Endodermal cell (in vitro differentiated cells): ENCODE measurements around the gene STXBP3. TPM values are rescaled to one million over a fixed set of nuclear protein-coding genes. Genes with fewer than 3 reads are reported as not detected.

ENCODE experiments used
- DNase-seq: peaks from one replicate; pipeline ENCODE4 v3.0.0-alpha.2; 2017
- H3K27ac ChIP-seq: 2 replicates; pipeline ENCODE4 v1.5.1; 2013; ENCODE audit warnings: mild to moderate bottlenecking, low read depth, low read length, moderate library complexity
- H3K27me3 ChIP-seq: 2 replicates; pipeline ENCODE4 v1.6.1; 2013; ENCODE audit warnings: mild to moderate bottlenecking, low read length, moderate library complexity; ENCODE audit not compliant: insufficient read depth, control insufficient read depth, poor library complexity, severe bottlenecking
- H3K36me3 ChIP-seq: 2 replicates; pipeline ENCODE4 v1.7.0; 2013; ENCODE audit warnings: mild to moderate bottlenecking, low read length, moderate library complexity; ENCODE audit not compliant: control insufficient read depth, insufficient read depth
- H3K4me1 ChIP-seq: one replicate; pipeline ENCODE4 v1.7.0; 2013; ENCODE audit warnings: low read length; ENCODE audit not compliant: control insufficient read depth, insufficient read depth
- H3K4me3 ChIP-seq: 2 replicates; pipeline ENCODE4 v1.5.1; 2013; ENCODE audit warnings: mild to moderate bottlenecking, low read length, moderate library complexity
- H3K9ac ChIP-seq: 2 replicates; pipeline ENCODE4 v1.6.1; 2013; ENCODE audit warnings: mild to moderate bottlenecking, low read length, moderate library complexity; ENCODE audit not compliant: poor library complexity, severe bottlenecking; ENCODE audit errors: extremely low read depth
- H3K9me3 ChIP-seq: 2 replicates; pipeline ENCODE4 v1.6.1; 2013; ENCODE audit warnings: mild to moderate bottlenecking, low read length, moderate library complexity; ENCODE audit not compliant: control insufficient read depth
- H3K27ac Mint-ChIP-seq: 2 replicates; pipeline ENCODE4 v1.8.0; 2020; ENCODE audit warnings: mixed read lengths
- H3K27me3 Mint-ChIP-seq: 2 replicates; pipeline ENCODE4 v1.8.0; 2021; ENCODE audit warnings: mild to moderate bottlenecking, mixed read lengths; ENCODE audit not compliant: insufficient read depth
- H3K36me3 Mint-ChIP-seq: 2 replicates; pipeline ENCODE4 v1.8.0; 2020; ENCODE audit warnings: low read depth, mixed read lengths
- H3K4me1 Mint-ChIP-seq: 2 replicates; pipeline ENCODE4 v1.8.0; 2020; ENCODE audit warnings: mixed read lengths
- H3K4me3 Mint-ChIP-seq: 2 replicates; pipeline ENCODE4 v1.8.0; 2020; ENCODE audit warnings: mild to moderate bottlenecking, moderate library complexity, mixed read lengths
- H3K9me3 Mint-ChIP-seq: 2 replicates; pipeline ENCODE4 v1.8.0; 2020; ENCODE audit warnings: mild to moderate bottlenecking, mixed read lengths
- WGBS, 2 experiments: methylation state at CpG; one replicate each; pipeline versions ENCODE4 v1.1.5 to v1.1.7; 2013; ENCODE audit warnings: missing lambda C conversion rate in 2 of 2, mixed read lengths in 1 of 2; ENCODE audit not compliant: insufficient coverage in 1 of 2, insufficient read length in 1 of 2; 5-methylcytosine and 5-hydroxymethylcytosine counted together
- total RNA-seq, 2 donors: library from RNA; stranded (reverse); fragmentation: NEBNext Ultra II Directional in 1 of 2; extraction: Animal tissue kit (Norgen Biotek cat#: 25700) in 1 of 2; gene quantifications; 2 replicates in 1 of 2; 3 replicates in 1 of 2; pipeline ENCODE4 v1.2.1, GENCODE V29; 2021
- TF ChIP-seq, protein P1 (sequence below): fragments of 200-600 bp; sonication (generic); conservative IDR thresholded peaks from 2 replicates; pipeline ENCODE4 v1.5.0; 2021; ENCODE audit warnings: antibody characterized with exemption, mild to moderate bottlenecking

Gene STXBP3
- total RNA-seq, 2 donors from 2014 or later = 37.4 to 38.5 TPM

DNA sequence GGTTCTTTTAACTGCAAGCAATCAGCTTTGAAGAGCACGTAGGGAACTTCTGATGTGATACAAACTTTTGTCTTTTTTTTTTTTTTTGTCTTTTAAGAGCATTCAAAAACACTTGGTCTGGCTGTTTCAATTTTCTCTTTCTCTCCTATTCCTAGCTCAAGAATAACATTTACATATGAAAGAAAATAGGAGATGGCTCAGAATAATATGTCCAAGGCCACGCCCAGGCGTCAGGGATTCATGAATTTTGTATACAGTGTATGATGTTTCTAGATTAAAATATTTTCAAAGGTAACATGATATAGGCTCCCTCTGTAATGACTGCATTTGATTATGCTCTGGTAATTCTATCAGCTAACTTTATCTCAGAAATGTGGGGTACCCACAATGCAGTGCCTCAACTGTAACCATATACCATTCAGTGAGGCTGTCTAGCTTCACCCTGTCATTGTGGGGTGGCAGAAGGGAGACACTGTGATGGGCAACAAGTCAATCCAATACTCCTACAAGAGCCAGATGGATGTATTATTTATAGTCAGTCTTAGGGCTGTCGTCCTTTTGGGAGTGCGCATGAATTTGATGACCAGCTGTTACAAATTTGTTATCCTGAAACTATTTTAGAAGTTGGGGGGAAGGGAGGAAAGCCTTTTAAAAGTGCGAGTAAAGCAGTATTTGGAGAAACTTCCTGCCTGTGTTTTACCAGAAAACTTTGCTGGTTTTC, 111.9 kb downstream of the STXBP3 start:
- no peak overlapping the region for H3K4me3 ChIP-seq
- H3K9me3 ChIP-seq = no peaks in the 10 kb centered on the region
- Mint-ChIP-seq H3K36me3 (no peaks in the 10 kb centered on the region), H3K4me1 (peaks cover 22% of the 10 kb centered on the region), H3K27ac (no peak overlapping the region), H3K4me3 (no peak overlapping the region), H3K27me3 (no peaks in the 10 kb centered on the region), H3K9me3 (no peaks in the 10 kb centered on the region)
- 92 to 100% methylated on average over 5 to 6 of the region's 6 CpGs for WGBS, 2 experiments
- H3K27me3 ChIP-seq = no peaks in the 10 kb centered on the region
- no peak overlapping the region for H3K27ac ChIP-seq
- no peak overlapping the region for H3K9ac ChIP-seq
- TF ChIP-seq, protein P1, sequence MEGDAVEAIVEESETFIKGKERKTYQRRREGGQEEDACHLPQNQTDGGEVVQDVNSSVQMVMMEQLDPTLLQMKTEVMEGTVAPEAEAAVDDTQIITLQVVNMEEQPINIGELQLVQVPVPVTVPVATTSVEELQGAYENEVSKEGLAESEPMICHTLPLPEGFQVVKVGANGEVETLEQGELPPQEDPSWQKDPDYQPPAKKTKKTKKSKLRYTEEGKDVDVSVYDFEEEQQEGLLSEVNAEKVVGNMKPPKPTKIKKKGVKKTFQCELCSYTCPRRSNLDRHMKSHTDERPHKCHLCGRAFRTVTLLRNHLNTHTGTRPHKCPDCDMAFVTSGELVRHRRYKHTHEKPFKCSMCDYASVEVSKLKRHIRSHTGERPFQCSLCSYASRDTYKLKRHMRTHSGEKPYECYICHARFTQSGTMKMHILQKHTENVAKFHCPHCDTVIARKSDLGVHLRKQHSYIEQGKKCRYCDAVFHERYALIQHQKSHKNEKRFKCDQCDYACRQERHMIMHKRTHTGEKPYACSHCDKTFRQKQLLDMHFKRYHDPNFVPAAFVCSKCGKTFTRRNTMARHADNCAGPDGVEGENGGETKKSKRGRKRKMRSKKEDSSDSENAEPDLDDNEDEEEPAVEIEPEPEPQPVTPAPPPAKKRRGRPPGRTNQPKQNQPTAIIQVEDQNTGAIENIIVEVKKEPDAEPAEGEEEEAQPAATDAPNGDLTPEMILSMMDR = no peak
- DNase-seq = no peak
- H3K4me1 ChIP-seq = no peaks in the 10 kb centered on the region
- no peaks in the 10 kb centered on the region for H3K36me3 ChIP-seq

Other genes starting within 250 kb of the STXBP3 start
- 10 to 100 TPM; 10.2 to 12.9 TPM for gene EEIG2, start 186.6 kb upstream of the STXBP3 start, total RNA-seq
- gene HENMT1, start 85.6 kb upstream of the STXBP3 start, total RNA-seq = 1 to 10 TPM; 4.3 to 7.4 TPM
- gene PRPF38B, start 54.4 kb upstream of the STXBP3 start, total RNA-seq = 10 to 100 TPM; 45.0 to 47.3 TPM
- gene FNDC7, start 33.8 kb upstream of the STXBP3 start, total RNA-seq = not detected
- gene AKNAD1, start 110.4 kb downstream of the STXBP3 start, total RNA-seq = 1 to 10 TPM in 1 of 2 donors, under 1 TPM in 1; 0.20 to 2.0 TPM
- 10 to 100 TPM; 39.0 to 60.1 TPM for gene GPSM2, start 130.3 kb downstream of the STXBP3 start, total RNA-seq
- gene CLCC1, start 216.8 kb downstream of the STXBP3 start, total RNA-seq = 10 to 100 TPM; 19.4 to 25.3 TPM